NCI-H2227 (cell line): Measurements from ENCODE around the gene CD53.

Source experiments
- DNase-seq: peaks from one replicate; lab custom pipeline; 2025; ENCODE audit not compliant: unreplicated experiment; lab: John Stamatoyannopoulos, UW

The CD53 gene

DNA sequence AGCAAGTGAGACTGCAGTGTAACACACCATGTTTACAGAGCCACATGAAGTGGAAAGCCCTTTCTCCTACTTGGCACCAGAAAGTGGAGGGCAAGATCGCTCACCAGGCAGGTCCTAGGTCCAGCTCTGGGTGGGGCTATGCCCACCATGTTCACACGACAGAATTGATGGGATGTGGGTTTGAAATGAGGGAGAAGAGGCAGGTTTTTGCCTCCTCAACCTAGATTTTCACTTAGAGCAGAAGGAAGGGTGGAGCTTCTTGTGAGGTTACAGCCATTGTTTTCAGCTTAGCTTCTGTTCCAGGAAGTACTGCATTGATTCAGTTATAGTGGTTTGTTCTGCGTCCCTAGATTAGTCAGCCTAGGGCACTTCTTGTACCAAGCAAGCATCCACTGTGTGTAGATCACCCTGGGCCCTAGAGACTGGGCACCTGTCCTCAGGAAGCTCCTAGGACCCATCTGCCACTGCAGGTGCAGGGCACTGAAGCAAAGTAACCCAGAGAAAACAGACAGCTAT lies 2.3 kb downstream of the CD53 start:
- DNase-seq = no peak

- no peak for DNase-seq
Observed at GRCh38 chr1:110876748-110877341, 3.9 kb downstream of the CD53 start.

DNA sequence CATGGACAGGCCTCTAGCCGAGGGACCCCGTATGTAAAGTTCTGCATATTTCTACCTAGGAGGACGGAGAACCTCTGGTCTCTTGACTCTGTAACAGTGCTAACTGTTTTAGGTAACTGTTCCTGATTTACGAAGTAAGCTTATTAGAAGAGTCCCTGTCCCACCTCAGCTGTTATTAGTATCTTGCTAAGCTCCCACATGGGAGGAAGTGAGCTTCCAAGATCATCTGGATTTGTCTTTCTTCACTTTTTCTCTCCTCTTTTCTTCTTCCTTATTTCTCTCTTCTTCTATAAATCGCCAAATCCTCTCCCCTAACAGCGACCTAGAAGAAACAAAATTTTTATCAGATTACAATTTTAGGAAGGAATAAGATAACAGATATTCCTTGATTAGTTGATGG lies 4.4 kb downstream of the CD53 start:
- DNase-seq = no peak

DNA sequence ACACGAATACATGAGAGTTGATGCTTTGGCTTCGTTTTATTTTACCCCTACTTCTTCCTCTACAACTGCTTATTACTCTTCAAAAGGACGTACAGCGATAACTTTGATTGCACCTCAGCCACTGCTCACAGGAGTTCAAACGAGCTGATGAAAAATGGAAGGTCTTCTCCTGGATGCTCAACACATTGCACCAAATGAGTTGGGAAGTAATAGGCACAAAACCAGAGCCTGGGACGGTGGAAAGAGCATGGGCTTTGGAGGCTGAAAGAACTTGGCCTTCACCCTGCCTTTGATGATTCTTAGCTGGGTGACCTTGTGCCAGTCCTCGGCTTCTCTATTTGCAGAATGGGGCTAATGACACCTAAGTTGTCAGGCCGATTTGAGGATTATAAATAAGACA lies 4.8 kb downstream of the CD53 start:
- no peak for DNase-seq

- DNase-seq = no peak
Observed at GRCh38 chr1:110878591-110878990, 5.6 kb downstream of the CD53 start.

GRCh38 chr1:110878993-110879392 lies 6.0 kb downstream of the CD53 start:
- DNase-seq = no peak

DNA sequence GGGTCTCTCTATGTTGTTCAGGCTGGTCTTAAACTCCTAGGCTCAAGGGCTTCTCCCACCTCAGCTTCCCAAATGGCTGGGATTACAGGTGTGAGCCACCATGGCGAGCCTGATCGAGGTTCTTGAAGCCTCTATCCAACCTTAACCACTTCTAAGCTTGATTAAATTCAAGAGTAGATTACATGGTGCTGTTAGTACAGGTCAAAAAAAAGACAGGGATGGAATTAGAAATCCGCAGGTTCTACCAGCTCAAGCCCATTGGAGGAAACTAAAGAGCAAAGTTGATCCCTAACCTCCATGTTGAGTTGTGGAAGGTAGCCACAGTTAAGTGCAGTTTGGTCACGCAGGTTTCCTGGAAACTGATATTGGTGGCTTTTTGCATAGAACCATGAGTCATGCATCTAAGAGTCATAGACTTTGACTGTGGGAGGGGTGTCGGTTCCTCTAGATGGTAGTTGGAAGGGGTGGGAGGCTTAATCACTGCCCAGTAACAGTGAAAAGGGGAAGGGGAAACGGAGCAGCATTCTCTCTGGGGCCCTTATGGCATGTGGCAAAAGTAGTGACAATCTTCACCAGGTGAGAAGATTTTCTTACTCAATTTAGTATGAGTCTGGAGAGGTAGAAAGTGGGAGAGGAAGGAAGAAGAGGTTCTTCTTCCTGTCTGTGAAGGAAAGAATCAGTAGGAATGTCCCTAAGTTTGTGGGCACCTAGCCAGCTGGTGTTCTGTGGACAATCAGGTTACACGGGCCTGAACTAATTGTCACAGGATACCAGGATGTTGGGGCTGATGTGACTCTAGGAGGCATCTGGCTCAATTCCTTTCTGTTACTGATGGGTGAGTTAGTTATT lies 7.0 kb downstream of the CD53 start:
- DNase-seq = no peak

GRCh38 chr1:110880708-110881374 lies 7.9 kb downstream of the CD53 start:
- DNase-seq = no peak

- DNase-seq = no peak
Observed at GRCh38 chr1:110888049-110888448, 15.1 kb downstream of the CD53 start.

- DNase-seq = no peak
Observed at GRCh38 chr1:110888641-110889040, 15.7 kb downstream of the CD53 start.

- DNase-seq = no peak
Observed at GRCh38 chr1:110890474-110891196, 17.7 kb downstream of the CD53 start.

DNA sequence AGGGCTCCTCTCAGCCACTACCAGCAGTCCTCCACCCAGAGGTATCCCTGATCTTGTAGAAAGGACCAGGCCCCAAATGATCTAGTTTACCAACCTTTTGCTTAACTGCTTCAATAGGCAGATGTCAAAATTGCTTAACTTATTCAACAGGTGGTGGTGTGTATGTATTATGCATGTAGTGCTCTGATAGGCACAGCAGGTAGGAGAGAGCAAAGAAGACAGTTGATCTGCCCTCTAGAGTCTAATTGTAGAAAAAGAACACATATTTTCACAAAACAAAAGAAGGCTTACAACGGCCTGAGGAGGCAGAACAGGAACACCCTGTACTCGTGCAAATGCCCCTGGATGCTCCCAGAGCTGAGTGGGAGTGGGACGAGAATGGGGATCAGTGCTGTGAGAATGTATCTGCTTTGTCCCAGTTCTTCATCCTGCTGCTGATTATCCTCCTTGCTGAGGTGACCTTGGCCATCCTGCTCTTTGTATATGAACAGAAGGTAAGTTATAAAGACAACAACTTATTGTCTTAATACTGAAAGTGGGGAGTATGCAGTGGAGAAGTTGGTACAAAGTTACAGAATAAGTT lies 21.1 kb downstream of the CD53 start:
- no peak for DNase-seq

DNA sequence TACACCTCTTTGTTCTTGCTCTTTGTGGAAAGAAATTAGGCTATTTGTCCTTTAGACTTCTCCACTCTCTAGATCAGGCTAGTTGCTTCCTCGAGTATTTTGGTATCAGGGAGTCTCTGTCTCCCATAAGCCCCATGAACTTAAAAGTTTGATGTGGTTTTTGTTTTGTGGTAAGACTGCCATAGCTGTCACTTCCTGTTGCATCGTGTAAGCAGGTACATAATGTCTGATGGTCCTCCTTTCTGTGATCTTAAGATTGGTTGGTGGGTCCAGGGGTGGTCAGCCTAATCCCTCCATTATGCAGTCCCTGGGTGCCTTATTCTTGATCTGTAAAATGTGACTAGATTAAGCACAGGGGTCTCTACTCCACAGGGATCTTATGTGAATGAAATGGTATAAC lies 23.1 kb downstream of the CD53 start:
- DNase-seq = no peak

DNA sequence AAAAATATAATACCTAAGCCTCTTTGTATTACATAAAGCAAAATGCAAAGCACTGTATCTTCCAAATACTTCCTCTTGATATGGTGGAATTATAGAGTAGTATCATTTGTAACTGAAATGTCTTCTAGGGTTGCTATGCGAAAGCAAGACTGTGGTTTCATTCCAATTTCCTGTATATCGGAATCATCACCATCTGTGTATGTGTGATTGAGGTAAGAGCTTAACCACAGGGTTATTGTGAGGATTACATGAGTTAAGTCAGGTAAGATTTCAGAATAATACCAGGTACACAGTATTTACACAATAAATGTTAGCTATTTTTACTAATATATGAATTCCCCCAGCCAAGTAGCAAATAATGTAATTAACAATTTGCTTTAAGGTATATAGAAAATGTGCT lies 24.7 kb downstream of the CD53 start:
- no peak for DNase-seq

- DNase-seq = no peak
Observed at GRCh38 chr1:110898734-110899457, 25.9 kb downstream of the CD53 start.

GRCh38 chr1:110899458-110899843 lies 26.5 kb downstream of the CD53 start:
- DNase-seq = no peak

GRCh38 chr1:110902820-110903463 lies 30.0 kb downstream of the CD53 start:
- DNase-seq = no peak

DNA sequence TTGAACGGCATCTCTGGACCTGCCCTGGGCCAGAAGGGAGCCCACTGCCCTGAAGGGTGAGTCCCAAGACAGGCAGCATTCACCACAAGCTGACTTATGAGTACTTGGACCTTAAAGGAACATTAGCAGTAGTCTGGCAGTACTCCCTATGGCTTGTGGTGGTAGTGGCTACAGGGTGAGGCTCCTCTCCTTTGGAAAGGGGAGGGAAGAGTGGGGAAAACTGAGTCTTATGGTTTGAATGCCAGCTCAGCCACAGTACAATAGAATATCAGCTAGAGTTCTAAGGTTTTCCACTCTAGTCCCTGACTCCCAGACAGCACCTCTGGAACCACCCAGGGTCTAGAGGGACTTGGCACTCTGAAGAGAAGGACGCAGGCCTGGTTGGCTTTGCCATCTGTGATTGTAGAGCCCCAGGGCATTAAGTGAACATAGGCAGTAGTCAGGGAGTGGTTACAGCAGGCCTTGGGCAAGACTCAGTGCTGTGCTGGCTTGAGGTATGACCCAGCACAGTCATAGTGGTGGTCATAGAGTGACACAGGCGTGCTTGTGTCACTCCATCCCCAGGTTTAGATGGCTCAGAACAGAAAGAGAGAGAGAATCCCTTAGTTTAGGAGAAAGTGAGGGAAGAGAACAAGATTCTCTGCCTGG lies 31.0 kb downstream of the CD53 start:
- DNase-seq = no peak

DNA sequence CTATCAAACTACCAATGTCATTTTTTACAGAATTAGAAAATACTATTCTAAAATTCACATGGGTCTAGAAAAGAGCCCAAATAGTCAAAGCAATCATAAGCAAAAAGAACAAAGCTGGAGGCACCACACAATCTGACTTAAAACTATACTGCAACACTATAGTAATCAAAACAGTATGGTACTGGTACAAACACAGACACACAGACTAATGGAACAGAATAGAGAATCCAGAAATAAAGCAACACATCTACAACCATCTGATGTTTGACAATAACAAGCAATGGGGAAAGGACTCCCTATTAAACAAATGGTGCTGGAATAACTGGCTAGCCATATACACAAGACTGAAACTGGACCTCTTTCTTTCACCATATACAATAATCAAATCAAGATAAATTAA lies 39.8 kb downstream of the CD53 start:
- DNase-seq = no peak
